22Rv1 (cell line): ENCODE data around the gene POLN.

Experiments
- ZFX ChIP-seq: fragments of 450-650 bp; IDR thresholded peaks from 2 replicates; pipeline ENCODE4 v1.6.1; 2017; ENCODE audit warnings: antibody characterized with exemption, borderline replicate concordance
- TF ChIP-seq, protein P1 (sequence below): fragments of 450-650 bp; IDR thresholded peaks from 2 replicates; pipeline ENCODE4 v1.5.1; 2017; ENCODE audit warnings: mild to moderate bottlenecking

- TF ChIP-seq, protein P1, sequence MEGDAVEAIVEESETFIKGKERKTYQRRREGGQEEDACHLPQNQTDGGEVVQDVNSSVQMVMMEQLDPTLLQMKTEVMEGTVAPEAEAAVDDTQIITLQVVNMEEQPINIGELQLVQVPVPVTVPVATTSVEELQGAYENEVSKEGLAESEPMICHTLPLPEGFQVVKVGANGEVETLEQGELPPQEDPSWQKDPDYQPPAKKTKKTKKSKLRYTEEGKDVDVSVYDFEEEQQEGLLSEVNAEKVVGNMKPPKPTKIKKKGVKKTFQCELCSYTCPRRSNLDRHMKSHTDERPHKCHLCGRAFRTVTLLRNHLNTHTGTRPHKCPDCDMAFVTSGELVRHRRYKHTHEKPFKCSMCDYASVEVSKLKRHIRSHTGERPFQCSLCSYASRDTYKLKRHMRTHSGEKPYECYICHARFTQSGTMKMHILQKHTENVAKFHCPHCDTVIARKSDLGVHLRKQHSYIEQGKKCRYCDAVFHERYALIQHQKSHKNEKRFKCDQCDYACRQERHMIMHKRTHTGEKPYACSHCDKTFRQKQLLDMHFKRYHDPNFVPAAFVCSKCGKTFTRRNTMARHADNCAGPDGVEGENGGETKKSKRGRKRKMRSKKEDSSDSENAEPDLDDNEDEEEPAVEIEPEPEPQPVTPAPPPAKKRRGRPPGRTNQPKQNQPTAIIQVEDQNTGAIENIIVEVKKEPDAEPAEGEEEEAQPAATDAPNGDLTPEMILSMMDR = no peak
- no peak for TF ChIP-seq ZFX
Measured at GRCh38 chr4:2036327-2036726, 205.6 kb downstream of the POLN start.
